Osteocyte (in vitro differentiated cells): ENCODE measurements around the gene NPM3. TPM values are rescaled to one million over a fixed set of nuclear protein-coding genes. Genes with fewer than 3 reads are reported as not detected.

ENCODE experiments used
- DNase-seq: peaks from one replicate; pipeline ENCODE4 v3.0.0; 2021; ENCODE audit warnings: mixed read lengths; ENCODE audit not compliant: unreplicated experiment; ENCODE audit errors: extremely low spot score
- H3K27ac Mint-ChIP-seq: one replicate; pipeline ENCODE4 v1.8.0; 2021; ENCODE audit warnings: mild to moderate bottlenecking, mixed read lengths; ENCODE audit not compliant: unreplicated experiment
- H3K27me3 Mint-ChIP-seq: one replicate; pipeline ENCODE4 v1.8.0; 2021; ENCODE audit warnings: mixed read lengths; ENCODE audit not compliant: unreplicated experiment
- H3K36me3 Mint-ChIP-seq: one replicate; pipeline ENCODE4 v1.8.0; 2021; ENCODE audit warnings: mixed read lengths; ENCODE audit not compliant: unreplicated experiment
- H3K4me1 Mint-ChIP-seq: one replicate; pipeline ENCODE4 v1.8.0; 2021; ENCODE audit warnings: mixed read lengths; ENCODE audit not compliant: unreplicated experiment
- H3K4me3 Mint-ChIP-seq: one replicate; pipeline ENCODE4 v1.8.0; 2021; ENCODE audit warnings: mild to moderate bottlenecking, moderate library complexity, mixed read lengths; ENCODE audit not compliant: unreplicated experiment
- H3K9me3 Mint-ChIP-seq: one replicate; pipeline ENCODE4 v1.8.0; 2021; ENCODE audit warnings: mixed read lengths; ENCODE audit not compliant: unreplicated experiment
- CTCF ChIP-seq: fragments of 200-600 bp; sonication (generic); IDR thresholded peaks from 2 replicates; pipeline ENCODE4 v1.5.0; 2021; ENCODE audit warnings: antibody characterized with exemption, mild to moderate bottlenecking, moderate library complexity
- total RNA-seq: library from RNA; stranded (reverse); gene quantifications from 2 replicates; pipeline ENCODE4 v1.2.1, GENCODE V29; 2021

NPM3 gene
- total RNA-seq, 1 donor from 2014 or later = 35.6 TPM

GRCh38 chr10:101763141-101763846 lies 20.0 kb downstream of the NPM3 start:
- no peak overlapping the region for H3K27ac Mint-ChIP-seq
- H3K4me1 Mint-ChIP-seq = no peaks in the 10 kb centered on the region
- TF ChIP-seq CTCF = no peak
- no peak for DNase-seq
- no peak overlapping the region for H3K4me3 Mint-ChIP-seq
- H3K9me3 Mint-ChIP-seq = no peaks in the 10 kb centered on the region
- no peaks in the 10 kb centered on the region for H3K36me3 Mint-ChIP-seq
- H3K27me3 Mint-ChIP-seq = peaks cover 48% of the 10 kb centered on the region

- Mint-ChIP-seq H3K9me3 (no peaks in the 10 kb centered on the region), H3K4me3 (no peak overlapping the region), H3K36me3 (no peaks in the 10 kb centered on the region), H3K27me3 (peaks cover 47% of the 10 kb centered on the region), H3K4me1 (no peaks in the 10 kb centered on the region), H3K27ac (no peak overlapping the region)
- no peak for DNase-seq
- TF ChIP-seq CTCF = no peak
Observed at GRCh38 chr10:101762736-101763135, 20.5 kb downstream of the NPM3 start.

- no peaks in the 10 kb centered on the region for H3K36me3 Mint-ChIP-seq
- H3K4me1 Mint-ChIP-seq = no peaks in the 10 kb centered on the region
- H3K4me3 Mint-ChIP-seq = no peak overlapping the region
- no peaks in the 10 kb centered on the region for H3K9me3 Mint-ChIP-seq
- H3K27ac Mint-ChIP-seq = no peak overlapping the region
- DNase-seq = no peak
- no peak for TF ChIP-seq CTCF
- H3K27me3 Mint-ChIP-seq = peaks cover 45% of the 10 kb centered on the region
Observed at GRCh38 chr10:101761226-101761625, 22.0 kb downstream of the NPM3 start.

GRCh38 chr10:101760510-101760909 lies 22.7 kb downstream of the NPM3 start:
- DNase-seq = no peak
- Mint-ChIP-seq H3K4me1 (no peaks in the 10 kb centered on the region), H3K27me3 (peaks cover 43% of the 10 kb centered on the region), H3K4me3 (no peak overlapping the region), H3K27ac (no peak overlapping the region), H3K36me3 (no peaks in the 10 kb centered on the region), H3K9me3 (no peaks in the 10 kb centered on the region)
- no peak for TF ChIP-seq CTCF

- TF ChIP-seq CTCF = no peak
- H3K4me1 Mint-ChIP-seq = no peaks in the 10 kb centered on the region
- peaks cover 42% of the 10 kb centered on the region for H3K27me3 Mint-ChIP-seq
- H3K36me3 Mint-ChIP-seq = no peaks in the 10 kb centered on the region
- H3K4me3 Mint-ChIP-seq = no peak overlapping the region
- no peaks in the 10 kb centered on the region for H3K9me3 Mint-ChIP-seq
- no peak overlapping the region for H3K27ac Mint-ChIP-seq
- no peak for DNase-seq
Observed at GRCh38 chr10:101759309-101760247, 23.7 kb downstream of the NPM3 start.
